ENCODE results near the gene GRIK4. TPM values are rescaled to one million over a fixed set of nuclear protein-coding genes. Genes with fewer than 3 reads are reported as not detected.
"Not testable (repeated sequence)": the region's sequence is repeated elsewhere in the genome, so short reads cannot be mapped to it uniquely, and the experiment has no call there.

Gene GRIK4
- total and polyA plus RNA-seq, 2 donors = 0.05 to 0.37 TPM

DNA sequence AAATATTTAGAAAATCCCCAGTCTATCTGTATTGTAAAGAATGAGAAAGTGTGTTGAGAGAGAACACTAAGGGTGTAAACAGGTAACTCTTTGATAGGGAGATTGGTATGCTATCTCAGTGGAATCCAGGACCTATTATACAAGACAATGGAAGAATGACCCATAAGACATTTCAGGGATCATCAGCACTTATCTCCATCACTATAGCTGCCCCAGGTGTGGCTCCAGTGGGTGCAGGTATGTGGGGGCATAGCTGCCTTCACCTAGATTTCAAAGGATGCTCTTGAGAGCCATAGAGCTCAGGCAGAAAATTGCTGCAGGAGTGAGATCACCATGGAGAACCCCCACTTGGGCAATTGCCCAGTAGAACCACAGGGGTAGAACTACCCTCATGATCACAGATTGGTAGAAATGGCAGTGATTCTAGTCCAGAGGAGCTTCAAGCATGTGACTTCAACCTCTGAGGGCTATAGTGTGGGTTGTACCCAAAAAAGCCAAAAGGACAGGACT is 260.1 kb downstream of the GRIK4 start:
- Histone ChIP-seq H3K4me3 (ENCODE audit: low read depth, low read length) (no peak overlapping the region), H3K4me1 (ENCODE audit: insufficient read depth) (no peaks in the 10 kb centered on the region), H3K27ac (ENCODE audit: low read depth) (no peak overlapping the region), H3K36me3 (ENCODE audit: insufficient read depth) (no peaks in the 10 kb centered on the region)
- no peak for DNase-seq (ENCODE audit: extremely low spot score)

DNA sequence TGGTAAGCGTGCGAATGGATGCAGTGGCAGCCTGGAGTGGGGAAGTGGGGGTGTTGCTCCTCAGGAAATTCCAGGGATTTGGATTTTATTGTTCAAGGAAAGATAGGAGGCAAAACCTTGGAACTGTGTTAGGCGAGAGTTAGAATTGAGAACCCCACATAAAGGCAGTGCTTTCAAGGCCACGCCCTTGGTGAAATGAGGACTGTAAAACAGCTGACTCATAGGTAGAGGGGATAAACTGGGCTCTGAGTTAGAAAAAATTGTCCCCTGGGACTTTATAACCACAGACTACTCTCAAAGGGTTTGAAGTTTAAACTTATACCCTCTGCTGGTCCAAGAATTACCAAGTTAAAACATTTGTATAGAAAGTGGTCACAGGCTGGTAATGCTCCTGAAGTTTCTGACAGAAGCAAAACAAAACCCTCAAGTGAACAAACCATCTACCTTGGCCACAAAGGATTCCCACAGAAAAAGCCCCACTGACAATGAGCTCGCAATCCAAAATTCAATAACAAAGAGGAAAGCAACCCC is 262.0 kb downstream of the GRIK4 start:
- Histone ChIP-seq H3K27ac (ENCODE audit: low read depth) (no peak overlapping the region), H3K36me3 (ENCODE audit: insufficient read depth) (no peaks in the 10 kb centered on the region), H3K4me3 (ENCODE audit: low read depth, low read length) (no peak overlapping the region), H3K4me1 (ENCODE audit: insufficient read depth) (no peaks in the 10 kb centered on the region)
- no peak for DNase-seq (ENCODE audit: extremely low spot score)
- 90% methylated on average over 5 of the region's 5 CpGs for whole genome bisulfite sequencing

DNA sequence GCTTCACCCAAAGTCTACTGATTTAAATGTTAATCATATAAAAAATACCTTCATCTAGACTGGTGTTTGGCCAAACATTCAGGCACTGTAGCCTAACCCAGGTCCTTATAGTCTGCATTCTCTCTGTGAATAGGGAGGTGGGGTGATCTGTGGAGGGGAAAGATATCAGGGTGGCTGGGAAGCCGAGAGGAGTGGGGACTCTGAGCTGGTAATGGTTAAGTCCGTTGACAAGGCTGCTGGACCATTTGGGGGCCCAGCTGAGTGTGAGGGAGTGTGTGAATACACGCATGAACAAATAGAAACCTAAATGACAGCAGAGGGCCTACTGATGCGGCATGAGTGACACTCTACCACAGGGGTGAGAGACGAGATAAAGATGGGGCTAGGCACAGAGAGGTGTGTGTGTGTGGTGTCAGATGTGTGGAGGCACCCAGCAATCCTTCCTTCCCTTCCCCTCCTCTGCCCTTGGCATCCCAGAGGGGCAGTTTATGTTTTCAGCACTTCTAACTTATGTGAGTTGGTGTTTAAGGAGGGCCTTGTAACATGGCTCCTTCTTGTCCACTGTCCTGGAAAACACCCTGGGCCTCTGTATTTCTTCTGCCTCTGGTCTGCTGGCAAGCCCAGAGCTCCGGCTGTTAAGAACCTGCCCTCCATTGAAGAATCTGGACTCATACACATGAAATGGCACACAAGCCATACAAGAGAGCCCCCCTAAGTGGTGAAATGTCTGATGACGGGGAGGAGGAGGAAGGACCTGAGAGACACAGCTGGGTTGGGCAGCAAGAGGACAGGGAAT is 263.2 kb downstream of the GRIK4 start:
- WGBS = 84% methylated on average over 7 of the region's 7 CpGs

DNA sequence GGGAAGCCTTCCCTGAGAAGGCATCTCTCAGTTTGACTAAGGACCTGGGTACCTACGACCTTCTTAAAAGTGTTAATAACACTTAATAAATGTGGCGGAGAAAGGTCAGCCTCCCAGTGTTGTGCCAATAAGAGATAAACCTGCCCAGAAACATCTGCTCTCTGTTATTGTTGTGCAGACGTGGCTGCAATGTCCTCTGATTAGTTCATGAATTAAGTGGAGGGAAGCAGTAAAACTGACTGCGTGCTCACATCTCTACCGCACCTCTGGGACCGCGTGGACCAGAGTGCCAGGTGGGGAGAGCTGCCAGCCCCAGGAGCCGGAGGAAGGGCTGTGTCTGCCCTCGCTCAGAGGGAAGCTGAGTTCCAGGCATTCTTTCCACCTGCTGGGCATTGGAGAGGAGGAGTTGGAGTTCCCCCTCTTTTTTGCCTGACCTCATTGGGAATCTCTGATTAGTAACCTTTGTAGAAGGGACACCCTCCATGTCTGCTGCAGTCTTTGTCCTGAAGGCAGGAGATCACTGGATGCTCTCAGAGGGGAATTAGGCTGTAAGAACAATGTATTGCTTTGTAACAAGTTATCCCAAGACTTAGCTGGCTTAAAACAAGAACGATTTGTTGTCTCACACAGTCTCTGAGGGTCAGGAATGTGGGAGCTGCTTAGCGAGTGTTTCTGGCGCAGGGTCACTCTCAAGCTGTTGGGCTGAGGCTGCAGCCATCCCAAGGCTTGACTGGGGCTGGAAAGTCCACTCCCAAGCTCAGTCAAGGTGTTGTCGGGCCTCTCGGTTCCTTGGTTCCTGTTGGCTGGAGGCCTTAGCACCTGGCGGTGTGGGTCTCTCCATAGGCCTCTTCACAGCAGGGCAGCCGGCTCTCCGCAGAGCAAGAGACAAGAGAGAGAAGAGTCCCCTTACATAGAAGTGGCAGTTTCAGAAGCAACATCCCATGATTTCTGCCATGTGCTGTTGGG is 264.7 kb downstream of the GRIK4 start:
- no peak overlapping the region for H3K27ac ChIP-seq (ENCODE audit: low read depth)
- no peak for DNase-seq (ENCODE audit: extremely low spot score)
- no peak overlapping the region for H3K4me3 ChIP-seq (ENCODE audit: low read depth, low read length)
- H3K4me1 ChIP-seq (ENCODE audit: insufficient read depth) = no peaks in the 10 kb centered on the region
- H3K36me3 ChIP-seq (ENCODE audit: insufficient read depth) = no peaks in the 10 kb centered on the region
- 54% methylated on average over 17 of the region's 17 CpGs for WGBS

More for the DNA sequence above, 263.2 kb downstream of the GRIK4 start:
- H3K4me1 ChIP-seq (ENCODE audit: insufficient read depth) = no peaks in the 10 kb centered on the region
- no peak overlapping the region for H3K4me3 ChIP-seq (ENCODE audit: low read depth, low read length)
- H3K36me3 ChIP-seq (ENCODE audit: insufficient read depth) = no peaks in the 10 kb centered on the region
- no peak overlapping the region for H3K27ac ChIP-seq (ENCODE audit: low read depth)
- no peak for DNase-seq (ENCODE audit: extremely low spot score)

DNA sequence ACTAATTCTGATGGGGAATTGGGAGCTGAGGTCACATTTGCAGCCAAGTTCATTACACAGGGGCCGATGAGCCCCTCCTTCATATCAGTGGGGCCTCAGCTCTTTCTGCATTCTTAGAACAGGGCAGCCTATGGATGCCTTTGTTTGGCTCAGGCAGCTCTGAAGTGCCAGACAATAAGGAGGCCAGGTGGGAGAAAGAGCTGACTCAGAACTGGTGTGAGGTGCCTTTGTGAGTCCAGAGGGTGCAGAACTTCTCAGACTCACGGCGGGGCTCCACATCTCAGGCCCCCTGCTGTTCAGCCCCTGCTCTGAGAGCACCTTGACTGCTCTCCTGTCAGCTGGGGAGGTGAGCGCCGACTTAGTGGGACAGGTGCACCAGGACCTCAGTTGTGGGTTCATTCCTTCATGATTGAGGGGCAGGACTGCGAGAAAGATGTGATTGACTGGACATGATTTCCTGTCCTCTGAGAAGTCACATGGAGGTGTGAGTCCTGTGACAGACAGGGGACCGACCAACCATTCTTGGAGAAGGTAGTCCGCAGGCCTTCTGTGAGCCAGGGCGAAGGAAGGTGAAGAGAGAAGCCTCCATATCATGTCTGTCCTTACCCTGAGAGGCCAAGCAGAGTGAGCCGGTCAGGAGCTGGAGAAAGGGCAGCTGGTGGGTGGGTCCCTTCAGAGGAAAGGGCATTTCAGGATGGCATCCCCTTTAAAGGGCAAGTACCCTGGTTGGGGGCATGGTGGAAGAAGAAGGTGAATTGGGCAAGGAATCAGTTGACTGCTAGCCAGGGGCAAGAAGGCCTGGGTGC is 267.3 kb downstream of the GRIK4 start:
- no peak for DNase-seq (ENCODE audit: extremely low spot score)
- no peak overlapping the region for H3K4me3 ChIP-seq (ENCODE audit: low read depth, low read length)
- no peaks in the 10 kb centered on the region for H3K36me3 ChIP-seq (ENCODE audit: insufficient read depth)
- H3K4me1 ChIP-seq (ENCODE audit: insufficient read depth) = no peaks in the 10 kb centered on the region
- no peak overlapping the region for H3K27ac ChIP-seq (ENCODE audit: low read depth)
- 87% methylated on average over 10 of the region's 10 CpGs for WGBS

DNA sequence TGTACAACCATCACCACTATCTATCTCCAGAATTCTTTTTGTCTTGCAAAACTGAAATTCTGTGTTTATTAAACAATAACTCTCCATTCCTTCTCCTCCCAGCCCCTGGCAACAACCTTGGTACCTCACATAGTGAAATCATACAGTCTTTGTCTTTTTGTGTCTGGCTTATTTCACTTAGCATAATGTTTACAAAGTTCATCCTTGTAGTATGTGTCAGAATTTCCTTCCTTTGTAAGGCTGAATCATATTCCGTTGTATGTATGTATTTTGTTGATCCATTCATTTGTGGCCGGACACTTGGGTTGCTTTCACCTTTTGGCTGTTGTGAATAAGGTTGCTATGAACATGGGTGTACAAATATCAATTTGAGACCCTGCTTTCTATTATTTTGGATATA is 268.7 kb downstream of the GRIK4 start:
- H3K27ac ChIP-seq (ENCODE audit: low read depth) = no peak overlapping the region

DNA sequence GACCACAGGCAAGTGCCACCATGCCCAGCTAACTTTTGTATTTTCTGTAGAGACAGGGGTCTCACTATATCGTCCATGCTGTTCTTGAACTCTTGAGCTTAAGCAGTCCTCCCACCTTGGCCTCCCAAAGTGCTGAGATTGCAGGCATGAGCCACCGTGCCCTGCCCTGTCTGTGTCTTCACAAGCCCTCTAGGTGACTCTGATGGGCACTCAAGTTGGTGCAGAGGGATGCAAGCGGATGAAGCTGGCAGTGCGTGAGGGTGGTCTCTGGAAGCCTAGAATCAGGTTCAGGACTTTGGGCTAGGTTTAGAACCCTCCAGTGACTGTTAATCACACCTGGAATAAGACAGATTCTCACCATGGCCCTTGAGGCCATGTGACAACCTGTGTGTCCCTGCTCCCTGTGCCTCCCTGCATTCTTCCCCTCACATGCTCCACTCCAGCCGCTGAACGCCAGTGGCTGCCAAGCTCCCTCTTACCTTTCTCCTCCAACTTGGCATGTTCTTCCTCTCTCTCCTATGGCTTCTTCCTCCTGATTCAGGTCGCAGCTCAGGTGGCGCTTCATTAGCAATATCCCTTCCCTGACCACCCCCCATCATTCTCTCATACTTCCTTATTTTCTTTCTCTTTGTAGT is 270.1 kb downstream of the GRIK4 start:
- Histone ChIP-seq H3K4me3 (ENCODE audit: low read depth, low read length) (no peak overlapping the region), H3K4me1 (ENCODE audit: insufficient read depth) (no peaks in the 10 kb centered on the region), H3K36me3 (ENCODE audit: insufficient read depth) (no peaks in the 10 kb centered on the region), H3K27ac (ENCODE audit: low read depth) (no peak overlapping the region)
- 94% methylated on average over 8 of the region's 8 CpGs for WGBS
- no peak for DNase-seq (ENCODE audit: extremely low spot score)

More for the DNA sequence above, 268.7 kb downstream of the GRIK4 start:
- WGBS = 41% methylated on average over 2 of the region's 2 CpGs
- no peak overlapping the region for H3K4me3 ChIP-seq (ENCODE audit: low read depth, low read length)
- H3K4me1 ChIP-seq (ENCODE audit: insufficient read depth) = no peaks in the 10 kb centered on the region
- H3K36me3 ChIP-seq (ENCODE audit: insufficient read depth) = no peaks in the 10 kb centered on the region
- DNase-seq (ENCODE audit: extremely low spot score) = no peak

DNA sequence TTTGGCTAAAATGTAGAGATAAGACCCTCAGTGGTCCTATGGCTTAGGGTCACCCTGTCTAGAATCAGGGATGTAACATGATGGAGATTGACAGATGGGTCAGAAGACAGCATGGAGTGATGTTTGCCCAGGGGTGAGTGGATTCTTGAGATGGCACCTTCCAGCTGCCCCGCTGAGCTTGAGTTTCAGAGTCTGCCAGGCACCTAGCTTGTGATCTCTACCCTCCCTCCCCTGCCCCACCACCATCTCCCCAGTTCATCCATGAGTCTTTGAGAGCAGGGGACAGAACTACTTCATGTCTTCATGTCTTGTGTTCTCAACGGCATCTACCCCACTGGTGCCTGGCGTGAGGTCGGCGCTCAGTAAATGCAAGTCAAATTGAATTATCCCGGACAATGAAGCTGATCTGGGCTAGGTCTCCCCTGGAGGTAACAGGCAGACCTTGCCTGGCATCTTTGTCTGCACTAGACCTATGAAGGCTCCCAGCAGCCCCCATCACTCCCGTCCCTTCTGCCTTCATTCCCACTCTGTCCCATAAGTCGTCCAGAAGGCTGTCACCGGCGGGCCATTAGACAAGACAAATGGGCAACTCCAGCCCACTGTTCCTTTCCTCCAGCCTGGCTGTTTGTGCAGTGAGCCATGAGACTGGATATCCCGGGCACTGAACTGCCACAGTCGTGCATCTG is 273.2 kb downstream of the GRIK4 start:
- H3K36me3 ChIP-seq (ENCODE audit: insufficient read depth) = no peaks in the 10 kb centered on the region
- no peak for DNase-seq (ENCODE audit: extremely low spot score)
- H3K4me3 ChIP-seq (ENCODE audit: low read depth, low read length) = no peak overlapping the region
- no peak overlapping the region for H3K27ac ChIP-seq (ENCODE audit: low read depth)
- no peaks in the 10 kb centered on the region for H3K4me1 ChIP-seq (ENCODE audit: insufficient read depth)
- 84% methylated on average over 12 of the region's 12 CpGs for WGBS

DNA sequence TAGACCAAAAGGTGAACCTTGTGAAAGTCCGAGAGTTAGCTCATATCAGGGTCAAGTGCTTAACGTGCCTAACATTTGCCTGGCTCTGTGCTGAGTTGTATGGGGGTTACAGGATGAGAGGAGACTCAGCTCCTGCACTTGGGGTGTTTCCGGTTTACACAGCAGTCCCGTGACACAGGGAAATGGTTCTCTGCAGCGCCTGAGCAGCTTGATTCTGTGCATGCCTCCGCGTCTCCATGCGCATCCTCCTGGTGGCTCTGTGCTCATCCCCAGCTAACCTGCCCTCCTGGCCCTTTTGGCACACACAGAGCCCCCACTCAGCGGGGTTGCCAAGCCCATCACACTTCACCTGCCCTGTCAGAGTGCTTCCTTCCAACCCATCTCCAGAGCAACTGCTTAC is 274.0 kb downstream of the GRIK4 start:
- DNase-seq (ENCODE audit: extremely low spot score) = no peak
- Histone ChIP-seq H3K36me3 (ENCODE audit: insufficient read depth) (no peaks in the 10 kb centered on the region), H3K27ac (ENCODE audit: low read depth) (no peak overlapping the region), H3K4me3 (ENCODE audit: low read depth, low read length) (no peak overlapping the region), H3K4me1 (ENCODE audit: insufficient read depth) (no peaks in the 10 kb centered on the region)
- 79% methylated on average over 9 of the region's 9 CpGs for WGBS

DNA sequence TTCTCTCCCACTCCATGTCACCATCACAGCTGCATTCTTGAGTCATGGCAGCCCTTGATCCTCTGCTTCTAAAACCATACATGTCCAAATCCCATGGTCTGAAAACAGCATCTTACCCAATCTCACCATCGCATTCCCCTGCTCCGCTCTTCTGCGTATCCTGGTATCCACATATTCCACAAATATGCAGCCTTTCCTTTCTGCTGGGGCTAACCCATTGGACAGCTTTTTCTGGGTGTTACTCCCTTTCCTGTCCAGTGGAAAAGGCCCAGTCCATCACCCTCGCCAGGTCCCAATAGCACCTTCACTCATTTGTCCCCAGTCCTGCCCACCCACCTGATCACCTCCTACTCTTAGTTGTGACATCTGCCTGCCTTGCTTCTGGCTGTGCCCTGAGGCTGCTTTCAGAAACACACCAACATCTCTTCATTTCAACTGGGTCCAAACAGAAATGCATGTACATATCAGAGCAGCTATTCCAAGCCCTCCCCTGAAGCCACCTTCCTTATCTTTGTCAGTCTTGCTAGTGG is 274.7 kb downstream of the GRIK4 start:
- no peaks in the 10 kb centered on the region for H3K36me3 ChIP-seq (ENCODE audit: insufficient read depth)
- H3K4me1 ChIP-seq (ENCODE audit: insufficient read depth) = no peaks in the 10 kb centered on the region
- WGBS = 84% methylated on average over 4 of the region's 4 CpGs
- DNase-seq (ENCODE audit: extremely low spot score) = no peak
- no peak overlapping the region for H3K4me3 ChIP-seq (ENCODE audit: low read depth, low read length)
- no peak overlapping the region for H3K27ac ChIP-seq (ENCODE audit: low read depth)

DNA sequence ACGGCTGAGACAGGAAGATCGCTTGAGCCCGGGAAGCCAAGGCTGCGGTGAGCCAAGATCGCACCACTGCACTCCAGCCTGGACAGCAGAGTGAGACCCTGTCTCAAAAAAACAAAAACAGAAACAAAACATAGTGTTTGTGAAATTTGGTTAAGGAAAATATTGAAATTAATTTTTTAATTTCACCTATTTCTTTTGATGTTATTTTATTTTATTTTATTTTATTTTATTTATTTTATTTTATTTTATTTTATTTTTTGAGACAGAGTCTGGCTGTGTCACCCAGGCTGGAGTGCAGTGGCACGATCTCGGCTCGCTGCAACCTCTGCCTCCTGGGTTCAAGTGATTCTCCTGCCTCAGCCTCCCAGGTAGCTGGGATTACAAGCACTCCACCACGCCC is 275.7 kb downstream of the GRIK4 start:
- not testable (repeated sequence) for H3K36me3 ChIP-seq (ENCODE audit: insufficient read depth); H3K4me1 ChIP-seq (ENCODE audit: insufficient read depth); H3K4me3 ChIP-seq (ENCODE audit: low read depth, low read length); DNase-seq (ENCODE audit: extremely low spot score); H3K27ac ChIP-seq (ENCODE audit: low read depth)
- 75% methylated on average over 9 of the region's 9 CpGs for WGBS

DNA sequence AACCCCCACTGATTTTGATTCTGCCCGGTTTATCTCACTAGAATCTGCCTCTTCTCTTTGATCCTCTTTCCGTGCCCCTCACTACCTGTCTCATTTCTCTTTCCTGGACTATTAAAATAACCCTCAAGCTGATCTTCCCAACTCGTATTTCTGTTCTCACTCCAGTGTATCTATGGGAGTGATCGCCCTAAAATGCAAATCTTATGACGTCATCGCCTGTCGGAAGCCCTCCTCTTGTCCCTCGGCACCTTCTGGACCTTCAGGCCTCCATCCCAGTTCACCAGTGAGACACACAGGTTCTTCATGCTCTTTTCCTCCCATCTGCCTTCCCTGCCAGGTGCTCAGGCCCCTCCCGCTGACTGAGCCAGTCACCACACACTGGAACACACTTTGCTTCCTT is 277.8 kb downstream of the GRIK4 start:
- WGBS = 70% methylated on average over 9 of the region's 9 CpGs
- DNase-seq (ENCODE audit: extremely low spot score) = no peak
- H3K4me3 ChIP-seq (ENCODE audit: low read depth, low read length) = no peak overlapping the region

More for the DNA sequence above, 277.8 kb downstream of the GRIK4 start:
- no peaks in the 10 kb centered on the region for H3K4me1 ChIP-seq (ENCODE audit: insufficient read depth)
- H3K36me3 ChIP-seq (ENCODE audit: insufficient read depth) = no peaks in the 10 kb centered on the region
- H3K27ac ChIP-seq (ENCODE audit: low read depth) = no peak overlapping the region

Data from urinary bladder (tissue), 4 donors.